Activated CD4-positive, alpha-beta memory T cell treated with anti-CD3 and anti-CD28 coated beads, Interleukin-2, amount 10 ng/mL, durations not matched to agents 7 days and 5 days (primary cell): Measurements from ENCODE around the gene GPC5. TPM values are rescaled to one million over a fixed set of nuclear protein-coding genes. Genes with fewer than 3 reads are reported as not detected.
"Not testable (repeated sequence)": the region's sequence is repeated elsewhere in the genome, so short reads cannot be mapped to it uniquely, and the experiment has no call there.

Experiments
- CTCF ChIA-PET: fragments of 350-600 bp; sonication (Branson Sonifier 250); formaldehyde crosslinking; loops from one replicate; lab custom pipeline; 2021; ENCODE audit warnings: antibody characterized with exemption, inconsistent platforms; lab: Charles Lee
- POLR2A ChIA-PET: fragments of 350-600 bp; sonication (Branson Sonifier 250); formaldehyde crosslinking; loops from one replicate; lab custom pipeline; 2021; ENCODE audit warnings: antibody characterized with exemption; lab: Charles Lee
- DNase-seq: peaks from one replicate; pipeline ENCODE4 v3.0.0-alpha.2; 2020
- H3K27ac Mint-ChIP-seq: one replicate; pipeline ENCODE4 v1.8.0; 2021; ENCODE audit warnings: mild to moderate bottlenecking, mixed read lengths
- H3K27me3 Mint-ChIP-seq: one replicate; pipeline ENCODE4 v1.8.0; 2021; ENCODE audit warnings: mixed read lengths
- H3K36me3 Mint-ChIP-seq: one replicate; pipeline ENCODE4 v1.8.0; 2021; ENCODE audit warnings: low read depth, mixed read lengths
- H3K4me1 Mint-ChIP-seq: one replicate; pipeline ENCODE4 v1.8.0; 2021; ENCODE audit warnings: mixed read lengths
- H3K4me3 Mint-ChIP-seq: one replicate; pipeline ENCODE4 v1.8.0; 2021; ENCODE audit warnings: mild to moderate bottlenecking, mixed read lengths
- H3K9me3 Mint-ChIP-seq: one replicate; pipeline ENCODE4 v1.8.0; 2021; ENCODE audit warnings: mixed read lengths
- total RNA-seq, 2 experiments: library from RNA; stranded (reverse); gene quantifications; one replicate each; pipeline ENCODE4 v1.2.3, GENCODE V29; 2021

GPC5 gene
- not detected for total RNA-seq

DNA sequence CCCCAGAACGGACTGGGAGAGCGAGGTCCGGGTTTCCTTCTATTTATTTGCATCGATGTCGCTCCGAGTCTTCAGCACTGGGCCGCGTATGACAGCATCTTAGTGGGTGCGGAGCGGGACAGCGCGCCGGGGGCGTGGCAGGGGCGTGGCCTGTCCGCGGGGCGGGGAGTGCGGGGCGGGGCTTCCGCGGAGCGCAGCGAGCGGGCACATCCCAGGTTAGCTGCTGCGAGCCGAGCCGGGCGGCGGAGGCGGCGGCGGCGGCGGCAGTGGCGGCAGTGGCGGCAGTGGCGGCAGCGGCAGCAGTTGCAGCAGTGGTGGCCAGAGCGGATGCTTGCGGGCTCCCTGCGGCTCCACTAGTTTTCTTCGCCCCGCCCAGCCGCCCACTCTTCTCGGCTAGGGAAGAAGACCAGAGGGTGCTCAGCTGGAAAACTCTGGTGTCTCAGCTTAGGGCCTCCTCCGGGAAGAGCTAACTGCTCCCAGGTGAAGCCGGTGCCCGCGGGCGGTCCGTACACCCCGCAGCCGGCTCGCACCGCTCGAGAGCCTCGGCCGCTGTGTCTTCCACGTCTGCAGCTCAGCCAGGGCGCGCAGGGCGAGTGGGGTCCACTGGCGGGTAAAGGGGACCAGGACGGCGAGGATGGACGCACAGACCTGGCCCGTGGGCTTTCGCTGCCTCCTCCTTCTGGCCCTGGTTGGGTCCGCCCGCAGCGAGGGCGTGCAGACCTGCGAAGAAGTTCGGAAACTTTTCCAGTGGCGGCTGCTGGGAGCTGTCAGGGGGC, at the start of gene GPC5:
TSS of gene GPC5 (plus strand) at position 209 of the 776 bp plus-strand sequence.
- H3K4me1 Mint-ChIP-seq = peaks cover 10% of the 10 kb centered on the region
- DNase-seq = peak; percentile 85
- H3K27ac Mint-ChIP-seq = no peak within 1 kb of the TSS
- CTCF ChIA-PET = interaction anchor here (1.4 kb wide), 1 partner anchor 85 kb away, joined by 5 read pairs; no protein-coding TSS in a partner anchor
- H3K27me3 Mint-ChIP-seq = peaks cover 72% of the 10 kb centered on the region
- no peaks in the 10 kb centered on the region for H3K9me3 Mint-ChIP-seq
- H3K4me3 Mint-ChIP-seq = peak within 1 kb of the TSS; percentile 65
- H3K36me3 Mint-ChIP-seq = no peaks in the 10 kb centered on the region
- POLR2A ChIA-PET = no interaction called here

DNA sequence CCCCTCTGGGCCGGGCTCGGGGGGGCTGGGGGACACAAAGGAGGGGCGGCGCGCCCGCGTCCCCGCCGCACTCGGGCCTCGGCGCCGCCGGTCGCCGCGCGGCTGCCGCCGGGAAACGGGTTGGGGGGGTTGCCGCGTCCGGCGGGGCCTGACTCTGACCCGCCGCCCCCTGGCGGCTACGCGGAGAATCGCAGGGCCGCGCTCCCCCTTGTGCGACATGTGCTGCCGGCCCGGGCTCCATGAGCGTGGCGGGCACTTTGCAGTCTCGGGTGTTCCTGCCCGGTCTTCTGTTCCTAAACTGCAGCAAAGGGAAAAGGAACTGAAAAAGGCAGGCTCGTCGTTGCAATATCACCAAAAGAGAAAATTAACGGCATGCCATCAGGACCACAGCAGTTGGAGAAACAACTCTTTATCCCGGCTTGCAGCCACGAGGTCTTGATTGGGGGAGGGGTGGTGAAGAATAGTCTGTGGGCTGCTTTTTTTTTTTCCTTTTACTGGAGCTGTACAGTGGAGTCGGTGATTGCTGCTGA, 49.5 kb upstream of the GPC5 start:
- peak overlapping the region; percentile 79 for H3K27ac Mint-ChIP-seq
- H3K36me3 Mint-ChIP-seq = peaks cover 44% of the 10 kb centered on the region
- peak; percentile 90 for DNase-seq
- peak overlapping the region; percentile 96 for H3K4me3 Mint-ChIP-seq
- H3K27me3 Mint-ChIP-seq = no peaks in the 10 kb centered on the region
- no peaks in the 10 kb centered on the region for H3K9me3 Mint-ChIP-seq
- ChIA-PET POLR2A (interaction anchor here (1.2 kb wide), 2 partner anchors 9 to 35 kb away, joined by 3 to 5 read pairs; no protein-coding TSS in a partner anchor), CTCF (interaction anchor here (0.6 to 1.2 kb wide), 6 partner anchors 9 to 36 kb away, joined by 3 to 15 read pairs (median 4); no protein-coding TSS in a partner anchor)
- H3K4me1 Mint-ChIP-seq = peaks cover 55% of the 10 kb centered on the region

DNA sequence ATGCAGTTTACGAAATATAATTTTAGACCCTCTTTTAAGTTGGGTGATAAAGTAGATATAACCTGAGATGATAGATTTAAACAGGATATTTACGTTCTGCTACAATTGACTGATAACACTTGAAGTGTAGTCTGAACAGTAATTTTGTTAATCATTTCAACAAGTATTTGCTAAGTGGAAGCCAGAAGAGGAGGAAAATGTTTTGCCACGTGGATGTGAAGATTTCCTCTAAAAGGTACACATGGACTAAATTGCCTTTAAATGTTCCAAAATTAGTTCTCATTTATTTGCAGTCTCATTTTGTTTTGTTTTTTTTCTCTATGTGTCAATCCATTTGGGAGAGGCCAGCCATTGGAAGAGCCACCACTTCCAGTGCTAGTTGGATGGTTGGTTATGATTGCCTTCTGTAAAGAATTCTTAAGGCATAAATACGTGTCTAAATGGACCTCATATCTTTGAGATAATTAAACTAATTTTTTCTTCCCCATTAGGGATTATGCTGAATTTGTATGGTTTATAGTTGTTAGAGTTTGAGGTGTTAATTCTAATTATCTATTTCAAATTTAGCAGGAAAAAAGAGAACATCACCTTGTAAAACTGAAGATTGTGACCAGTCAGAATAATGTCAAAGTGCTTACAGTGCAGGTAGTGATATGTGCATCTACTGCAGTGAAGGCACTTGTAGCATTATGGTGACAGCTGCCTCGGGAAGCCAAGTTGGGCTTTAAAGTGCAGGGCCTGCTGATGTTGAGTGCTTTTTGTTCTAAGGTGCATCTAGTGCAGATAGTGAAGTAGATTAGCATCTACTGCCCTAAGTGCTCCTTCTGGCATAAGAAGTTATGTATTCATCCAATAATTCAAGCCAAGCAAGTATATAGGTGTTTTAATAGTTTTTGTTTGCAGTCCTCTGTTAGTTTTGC, 48.2 kb upstream of the GPC5 start:
- ChIA-PET POLR2A (interaction anchor here (1.2 kb wide), 2 partner anchors 8 to 36 kb away, joined by 3 to 5 read pairs; no protein-coding TSS in a partner anchor), CTCF (interaction anchor here (1.1 to 1.2 kb wide), 3 partner anchors 8 to 37 kb away, joined by 6 to 15 read pairs (median 7); no protein-coding TSS in a partner anchor)
- H3K4me3 Mint-ChIP-seq = peak overlapping the region; percentile 96
- H3K27me3 Mint-ChIP-seq = no peaks in the 10 kb centered on the region
- H3K4me1 Mint-ChIP-seq = peaks cover 56% of the 10 kb centered on the region
- DNase-seq = no peak
- H3K27ac Mint-ChIP-seq = no peak overlapping the region
- H3K36me3 Mint-ChIP-seq = peaks cover 57% of the 10 kb centered on the region
- H3K9me3 Mint-ChIP-seq = no peaks in the 10 kb centered on the region

DNA sequence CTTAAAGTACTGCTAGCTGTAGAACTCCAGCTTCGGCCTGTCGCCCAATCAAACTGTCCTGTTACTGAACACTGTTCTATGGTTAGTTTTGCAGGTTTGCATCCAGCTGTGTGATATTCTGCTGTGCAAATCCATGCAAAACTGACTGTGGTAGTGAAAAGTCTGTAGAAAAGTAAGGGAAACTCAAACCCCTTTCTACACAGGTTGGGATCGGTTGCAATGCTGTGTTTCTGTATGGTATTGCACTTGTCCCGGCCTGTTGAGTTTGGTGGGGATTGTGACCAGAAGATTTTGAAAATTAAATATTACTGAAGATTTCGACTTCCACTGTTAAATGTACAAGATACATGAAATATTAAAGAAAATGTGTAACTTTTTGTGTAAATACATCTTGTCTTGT, 47.3 kb upstream of the GPC5 start:
- no peaks in the 10 kb centered on the region for H3K9me3 Mint-ChIP-seq
- DNase-seq = no peak
- POLR2A ChIA-PET = no interaction called here
- no peak overlapping the region for H3K27ac Mint-ChIP-seq
- H3K4me3 Mint-ChIP-seq = peak overlapping the region; percentile 96
- peaks cover 54% of the 10 kb centered on the region for H3K4me1 Mint-ChIP-seq
- CTCF ChIA-PET = interaction anchor here (1.5 kb wide), 1 partner anchor 38 kb away, joined by 3 read pairs; no protein-coding TSS in a partner anchor
- H3K27me3 Mint-ChIP-seq = no peaks in the 10 kb centered on the region
- peaks cover 66% of the 10 kb centered on the region for H3K36me3 Mint-ChIP-seq

DNA sequence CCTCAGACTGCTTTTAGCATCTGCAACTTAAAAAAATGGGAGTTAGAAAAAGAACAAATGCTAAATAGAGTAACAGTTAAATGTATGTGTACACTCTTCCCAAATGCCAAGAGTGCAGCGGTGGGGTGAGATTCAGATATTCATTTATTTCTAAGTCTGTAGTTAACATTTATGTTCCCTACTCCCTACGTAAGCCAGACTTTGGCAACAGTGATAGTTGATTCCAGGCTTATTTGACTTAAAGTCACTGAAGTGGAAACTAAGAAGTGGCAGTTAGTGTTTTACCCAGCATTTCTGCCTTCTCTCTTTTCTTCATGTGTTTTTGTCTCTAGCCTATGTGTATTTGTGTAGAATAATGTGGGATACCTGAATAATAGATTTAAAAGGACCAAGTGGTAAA, 46.4 kb upstream of the GPC5 start:
- Mint-ChIP-seq H3K9me3 (no peaks in the 10 kb centered on the region), H3K36me3 (peaks cover 74% of the 10 kb centered on the region), H3K4me3 (no peak overlapping the region), H3K4me1 (peaks cover 50% of the 10 kb centered on the region), H3K27ac (no peak overlapping the region), H3K27me3 (no peaks in the 10 kb centered on the region)
- POLR2A ChIA-PET = no interaction called here
- no peak for DNase-seq
- CTCF ChIA-PET = interaction anchor here (1.5 kb wide), 1 partner anchor 39 kb away, joined by 3 read pairs; no protein-coding TSS in a partner anchor

DNA sequence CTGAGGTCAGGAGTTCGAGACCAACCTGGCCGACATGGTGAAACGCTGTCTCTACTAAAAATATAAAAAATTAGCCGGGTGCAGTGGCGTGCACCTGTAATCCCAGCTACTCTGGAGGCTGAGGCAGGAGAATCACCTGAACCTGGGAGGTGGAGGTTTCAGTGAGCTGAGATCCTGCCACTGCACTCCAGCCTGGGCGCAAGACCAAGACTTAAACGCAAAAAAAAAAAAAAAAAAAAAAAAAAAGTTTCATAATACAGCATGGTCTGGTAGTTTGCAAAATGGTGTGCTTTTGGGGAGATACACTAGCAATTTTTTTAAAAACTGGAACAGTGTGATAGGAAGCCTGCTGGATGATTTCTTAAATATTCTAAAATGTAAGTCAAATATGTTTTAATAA, 45.5 kb upstream of the GPC5 start:
- peaks cover 81% of the 10 kb centered on the region for H3K36me3 Mint-ChIP-seq

DNA sequence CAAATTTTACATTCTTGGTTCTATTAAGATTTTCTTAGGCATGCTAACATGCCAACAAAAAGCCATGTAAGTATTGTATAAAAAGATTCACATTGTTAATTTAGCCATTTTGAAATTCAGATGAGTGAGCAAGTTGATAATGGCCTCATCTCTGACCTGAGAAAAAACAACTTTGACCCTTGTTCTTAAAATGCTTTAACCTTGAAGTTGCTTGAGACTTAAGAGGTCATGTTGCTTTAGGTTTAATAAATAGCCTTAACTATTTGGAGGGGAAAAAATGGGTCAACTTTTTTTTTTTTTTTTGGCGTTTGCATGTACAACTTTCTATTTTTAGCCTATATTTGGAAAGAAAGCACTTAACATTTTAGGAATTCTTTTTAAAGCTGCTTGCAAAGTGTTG, 44.9 kb upstream of the GPC5 start:
- Mint-ChIP-seq H3K27me3 (no peaks in the 10 kb centered on the region), H3K27ac (no peak overlapping the region), H3K4me3 (no peak overlapping the region), H3K36me3 (peaks cover 85% of the 10 kb centered on the region), H3K9me3 (no peaks in the 10 kb centered on the region), H3K4me1 (peaks cover 49% of the 10 kb centered on the region)
- ChIA-PET CTCF (interaction anchor here (1.2 kb wide), 1 partner anchor 41 kb away, joined by 3 read pairs; no protein-coding TSS in a partner anchor), POLR2A (no interaction called here)
- DNase-seq = no peak

More for the DNA sequence above, 45.5 kb upstream of the GPC5 start:
- CTCF ChIA-PET = interaction anchor here (1.2 kb wide), 1 partner anchor 40 kb away, joined by 3 read pairs; no protein-coding TSS in a partner anchor
- DNase-seq, H3K27ac Mint-ChIP-seq, H3K9me3 Mint-ChIP-seq, H3K4me3 Mint-ChIP-seq, POLR2A ChIA-PET, H3K27me3 Mint-ChIP-seq: not testable (repeated sequence)
- peaks cover 49% of the 10 kb centered on the region for H3K4me1 Mint-ChIP-seq

DNA sequence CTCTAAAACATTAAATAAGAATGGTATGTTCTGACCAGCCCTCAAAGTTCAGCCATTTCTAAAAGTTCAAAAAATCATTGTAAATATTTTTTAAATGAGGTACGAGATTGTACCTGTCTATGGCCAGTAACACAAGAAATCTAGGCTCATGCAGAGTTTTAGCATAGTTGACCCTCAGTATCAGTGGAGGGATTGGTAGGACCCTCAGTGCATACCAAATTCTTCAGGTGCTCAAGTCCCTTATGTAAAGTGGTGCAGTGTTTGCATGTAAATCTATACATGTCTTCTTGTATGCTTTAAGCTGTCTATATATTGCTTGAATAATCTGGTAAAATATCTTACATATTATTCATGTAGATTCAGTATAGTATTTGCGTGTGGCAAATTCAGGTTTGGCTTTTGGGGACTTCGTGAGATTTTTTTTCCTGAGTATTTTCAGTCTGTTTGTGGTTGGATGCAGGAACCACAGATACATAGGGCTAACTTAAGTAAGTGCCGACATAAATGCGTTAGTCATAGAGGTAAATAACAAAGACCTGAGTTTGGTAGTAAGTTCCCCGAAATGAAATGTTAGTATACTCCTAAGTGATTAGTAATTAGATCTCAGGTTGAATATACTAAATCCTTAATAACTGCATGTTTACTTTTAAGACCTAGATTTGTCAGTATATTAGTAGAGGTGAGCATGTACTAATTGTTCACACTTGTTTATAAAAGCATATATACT, 43.2 kb upstream of the GPC5 start:
- Mint-ChIP-seq H3K9me3 (no peaks in the 10 kb centered on the region), H3K4me3 (no peak overlapping the region), H3K4me1 (peaks cover 38% of the 10 kb centered on the region), H3K36me3 (peaks cover 75% of the 10 kb centered on the region), H3K27me3 (no peaks in the 10 kb centered on the region), H3K27ac (no peak overlapping the region)
- no peak for DNase-seq
- POLR2A ChIA-PET = no interaction called here
- CTCF ChIA-PET = no interaction called here

DNA sequence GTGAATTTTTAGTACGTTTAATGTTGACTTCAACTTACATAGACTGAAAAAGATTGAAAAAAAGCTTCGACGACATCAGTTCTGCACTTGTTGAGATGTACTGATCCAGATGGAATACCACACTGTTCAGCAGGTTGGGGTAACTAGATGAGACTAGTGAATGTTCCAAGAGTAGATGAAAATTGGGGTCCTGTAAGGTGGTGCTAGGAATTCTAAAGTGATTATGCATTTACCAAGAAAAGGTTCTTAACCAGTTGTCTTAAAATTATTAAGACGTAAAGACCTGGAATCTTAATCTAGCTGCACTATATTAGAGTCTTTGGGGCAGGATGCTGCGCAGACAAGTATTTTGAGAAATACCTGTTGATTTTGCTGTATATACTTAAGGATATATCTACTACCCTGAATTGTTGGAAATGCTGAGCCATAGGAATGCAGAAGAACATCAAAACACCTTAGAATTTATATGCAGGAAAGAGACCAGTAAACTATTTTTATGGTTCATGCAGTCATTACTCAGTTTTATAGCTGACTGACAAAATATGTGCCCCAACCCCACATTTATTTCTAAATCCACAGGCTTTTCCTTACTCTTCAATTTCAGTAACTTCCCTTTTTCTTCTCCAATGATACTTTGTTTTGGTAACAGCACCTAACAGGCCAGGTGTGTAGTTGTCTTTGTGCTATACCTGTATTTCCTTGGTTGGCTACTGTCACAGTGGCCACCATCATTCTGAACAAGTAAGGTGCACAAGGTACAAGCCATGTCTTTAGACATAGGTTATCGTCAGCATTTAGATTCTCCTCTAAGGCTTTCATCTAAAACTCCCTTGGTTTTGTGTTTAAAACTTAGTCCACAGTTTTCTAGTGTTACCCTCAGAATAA, 42.4 kb upstream of the GPC5 start:
- H3K4me3 Mint-ChIP-seq = no peak overlapping the region
- peaks cover 67% of the 10 kb centered on the region for H3K36me3 Mint-ChIP-seq
- ChIA-PET CTCF (no interaction called here), POLR2A (no interaction called here)
- H3K4me1 Mint-ChIP-seq = peaks cover 30% of the 10 kb centered on the region
- H3K27ac Mint-ChIP-seq = no peak overlapping the region
- no peaks in the 10 kb centered on the region for H3K9me3 Mint-ChIP-seq
- DNase-seq = no peak
- H3K27me3 Mint-ChIP-seq = no peaks in the 10 kb centered on the region

DNA sequence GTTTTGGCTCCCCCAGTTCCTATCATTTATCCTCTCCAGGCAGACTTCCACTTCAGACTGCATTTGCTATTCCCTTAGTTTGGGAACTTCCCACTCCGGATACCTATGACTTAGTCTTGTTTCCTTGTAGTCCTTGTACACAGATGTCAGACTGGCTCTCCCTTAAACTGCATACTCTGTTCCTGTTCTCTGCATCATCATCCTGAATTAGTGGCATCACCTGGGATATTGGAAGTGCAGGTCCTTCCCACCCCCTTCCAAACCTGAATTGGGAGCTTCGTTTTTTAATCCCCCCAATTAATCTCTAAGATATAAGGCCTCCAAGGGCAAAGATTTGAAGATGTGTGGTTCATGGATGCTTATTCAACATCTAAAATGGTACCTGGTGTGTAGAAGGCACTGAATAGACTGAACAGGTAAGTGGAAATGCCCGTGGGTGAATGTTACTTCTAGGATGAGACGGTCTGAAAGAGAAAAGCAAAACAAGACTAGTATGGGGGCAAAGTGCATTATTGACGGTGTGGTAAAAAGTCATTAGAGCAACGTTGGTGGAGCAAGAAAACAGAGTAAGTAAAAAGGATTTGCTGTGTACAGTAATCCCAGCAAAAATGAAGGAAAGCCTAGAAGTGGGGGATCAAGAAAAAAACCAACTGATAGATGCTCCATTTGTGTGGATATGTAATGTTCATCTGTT, 41.4 kb upstream of the GPC5 start:
- ChIA-PET CTCF (no interaction called here), POLR2A (interaction anchor here (2.4 kb wide), 1 partner anchor 10 kb away, joined by 8 read pairs; the partner anchor contains the start of gene MIR17HG)
- Mint-ChIP-seq H3K4me3 (no peak overlapping the region), H3K27ac (no peak overlapping the region), H3K36me3 (peaks cover 57% of the 10 kb centered on the region), H3K4me1 (peaks cover 20% of the 10 kb centered on the region), H3K9me3 (no peaks in the 10 kb centered on the region), H3K27me3 (no peaks in the 10 kb centered on the region)
- no peak for DNase-seq
